Measurements from ENCODE around the gene KIF23. TPM values are rescaled to one million over a fixed set of nuclear protein-coding genes. Genes with fewer than 3 reads are reported as not detected.

The KIF23 gene
- total RNA-seq, 1 experiment from 2014 or later: 83.7 TPM

DNA sequence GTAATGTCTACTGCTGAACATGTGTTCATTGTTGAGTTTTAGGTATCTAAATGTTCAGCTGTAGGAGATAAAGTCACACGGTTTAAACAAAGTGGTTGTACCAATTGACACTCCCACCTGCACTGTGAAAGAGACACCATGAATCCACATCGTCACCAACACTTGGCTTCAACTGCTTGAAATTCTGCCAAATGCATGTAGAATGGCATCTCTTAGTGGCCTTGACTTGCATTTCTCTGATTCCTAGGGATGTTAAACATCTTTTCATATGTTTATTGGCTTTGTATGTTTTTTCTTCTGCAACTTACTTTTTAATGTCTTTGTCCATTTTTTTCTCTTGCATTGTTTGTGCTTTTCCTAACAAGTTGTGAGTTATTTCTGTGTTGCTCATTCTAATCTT is 81.9 kb downstream of the KIF23 start:
- no TSS peak for BruUV-seq (replicated peaks)
- H3K79me2 ChIP-seq (ENCODE audit: insufficient read depth, low read length): no peaks in the 10 kb centered on the region
- H3K27me3 ChIP-seq (ENCODE audit: insufficient read depth, low read length): no peaks in the 10 kb centered on the region
- H2AFZ ChIP-seq (ENCODE audit: low read depth, low read length, poor library complexity, severe bottlenecking): no peak overlapping the region
- ATAC-seq (no peak), DNase-seq (ENCODE audit: low read depth, low spot score) (no peak)
- CTCF ChIA-PET: no interaction called here
- TF ChIP-seq SIN3A (IDR thresholded peaks at IDR 0.05; ENCODE audit: low read depth) (no peak), RAD21 (IDR thresholded peaks at IDR 0.05; ENCODE audit: low read depth) (no peak), JUND (IDR thresholded peaks at IDR 0.05) (no peak), CEBPB (IDR thresholded peaks at IDR 0.05; ENCODE audit: low read depth) (no peak), MAX (IDR thresholded peaks at IDR 0.05) (no peak), SP1 (IDR thresholded peaks at IDR 0.05; ENCODE audit: low read depth) (no peak), EZH2phosphoT487 (IDR thresholded peaks at IDR 0.05; ENCODE audit: borderline replicate concordance) (no peak), FOSL1 (IDR thresholded peaks at IDR 0.05; ENCODE audit: low read depth) (no peak), YY1 (IDR thresholded peaks at IDR 0.05; ENCODE audit: extremely low read depth, insufficient replicate concordance, low read depth, low read length) (no peak), TCF7L2 (IDR thresholded peaks at IDR 0.05; ENCODE audit: borderline replicate concordance, extremely low read depth, insufficient read depth, insufficient read length) (no peak), REST (IDR thresholded peaks at IDR 0.05; ENCODE audit: low read depth) (no peak), SRF (IDR thresholded peaks at IDR 0.05; ENCODE audit: low read depth) (no peak)
- TF ChIP-seq, protein P1, sequence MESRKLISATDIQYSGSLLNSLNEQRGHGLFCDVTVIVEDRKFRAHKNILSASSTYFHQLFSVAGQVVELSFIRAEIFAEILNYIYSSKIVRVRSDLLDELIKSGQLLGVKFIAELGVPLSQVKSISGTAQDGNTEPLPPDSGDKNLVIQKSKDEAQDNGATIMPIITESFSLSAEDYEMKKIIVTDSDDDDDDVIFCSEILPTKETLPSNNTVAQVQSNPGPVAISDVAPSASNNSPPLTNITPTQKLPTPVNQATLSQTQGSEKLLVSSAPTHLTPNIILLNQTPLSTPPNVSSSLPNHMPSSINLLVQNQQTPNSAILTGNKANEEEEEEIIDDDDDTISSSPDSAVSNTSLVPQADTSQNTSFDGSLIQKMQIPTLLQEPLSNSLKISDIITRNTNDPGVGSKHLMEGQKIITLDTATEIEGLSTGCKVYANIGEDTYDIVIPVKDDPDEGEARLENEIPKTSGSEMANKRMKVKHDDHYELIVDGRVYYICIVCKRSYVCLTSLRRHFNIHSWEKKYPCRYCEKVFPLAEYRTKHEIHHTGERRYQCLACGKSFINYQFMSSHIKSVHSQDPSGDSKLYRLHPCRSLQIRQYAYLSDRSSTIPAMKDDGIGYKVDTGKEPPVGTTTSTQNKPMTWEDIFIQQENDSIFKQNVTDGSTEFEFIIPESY (IDR thresholded peaks at IDR 0.05; ENCODE audit: extremely low read depth, insufficient replicate concordance, low read length): no peak
- TF ChIP-seq, protein P2, sequence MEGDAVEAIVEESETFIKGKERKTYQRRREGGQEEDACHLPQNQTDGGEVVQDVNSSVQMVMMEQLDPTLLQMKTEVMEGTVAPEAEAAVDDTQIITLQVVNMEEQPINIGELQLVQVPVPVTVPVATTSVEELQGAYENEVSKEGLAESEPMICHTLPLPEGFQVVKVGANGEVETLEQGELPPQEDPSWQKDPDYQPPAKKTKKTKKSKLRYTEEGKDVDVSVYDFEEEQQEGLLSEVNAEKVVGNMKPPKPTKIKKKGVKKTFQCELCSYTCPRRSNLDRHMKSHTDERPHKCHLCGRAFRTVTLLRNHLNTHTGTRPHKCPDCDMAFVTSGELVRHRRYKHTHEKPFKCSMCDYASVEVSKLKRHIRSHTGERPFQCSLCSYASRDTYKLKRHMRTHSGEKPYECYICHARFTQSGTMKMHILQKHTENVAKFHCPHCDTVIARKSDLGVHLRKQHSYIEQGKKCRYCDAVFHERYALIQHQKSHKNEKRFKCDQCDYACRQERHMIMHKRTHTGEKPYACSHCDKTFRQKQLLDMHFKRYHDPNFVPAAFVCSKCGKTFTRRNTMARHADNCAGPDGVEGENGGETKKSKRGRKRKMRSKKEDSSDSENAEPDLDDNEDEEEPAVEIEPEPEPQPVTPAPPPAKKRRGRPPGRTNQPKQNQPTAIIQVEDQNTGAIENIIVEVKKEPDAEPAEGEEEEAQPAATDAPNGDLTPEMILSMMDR (IDR thresholded peaks at IDR 0.05 in 2 of 3, conservative IDR thresholded peaks at IDR 0.05 in 1 of 3; ENCODE audit: borderline replicate concordance in 1 of 3, insufficient read depth in 1 of 3, low read depth in 2 of 3, low read length in 2 of 3): no peak
- H3K9ac ChIP-seq (ENCODE audit: low read length): no peak overlapping the region
- H3K36me3 ChIP-seq (ENCODE audit: control insufficient read depth in 1 of 2, insufficient read depth in 2 of 2, low read length in 2 of 2): no peaks in the 10 kb centered on the region
- intact Hi-C loops (cut with micrococcal nuclease): no loop called here
- no peaks in the 10 kb centered on the region for H4K20me1 ChIP-seq (ENCODE audit: insufficient read depth)
- no peak overlapping the region for H3K4me3 ChIP-seq (replicated peaks in 1 of 2; ENCODE audit: low read depth in 1 of 2, low read length in 2 of 2)
- RAD21 ChIA-PET (ENCODE audit: low non-redundant PET in 1 of 2, low total read pairs in 2 of 2, uncharacterized antibody in 2 of 2, unreplicated experiment in 2 of 2): no interaction called here
- no peaks in the 10 kb centered on the region for H3K4me1 ChIP-seq (ENCODE audit: control insufficient read depth in 1 of 2, insufficient read depth in 2 of 2, low read length in 2 of 2)
- H3K9me2 ChIP-seq (ENCODE audit: insufficient read depth): no peaks in the 10 kb centered on the region
- H3K27ac ChIP-seq (ENCODE audit: low read depth, low read length): no peak overlapping the region
- POLR2A ChIA-PET: no interaction called here
- no peak overlapping the region for H3K4me2 ChIP-seq (ENCODE audit: low read length)
- no peaks in the 10 kb centered on the region for H3K9me3 ChIP-seq (ENCODE audit: control insufficient read depth in 1 of 2, insufficient read depth in 1 of 2, low read depth in 1 of 2, low read length in 2 of 2)

Measured in HCT116 (cell line).